ENCODE results near the gene TRIM23.
"Not testable (repeated sequence)": the region's sequence is repeated elsewhere in the genome, so short reads cannot be mapped to it uniquely, and the experiment has no call there.

The TRIM23 gene

GRCh38 chr5:65624025-65624570, at the start of gene TRIM23:
TSS of gene TRIM23 (minus strand) at chr5:65624333. CDS start at chr5:65624274, 59 bp downstream.
- peak; percentile 77 to 85 for DNase-seq (ENCODE audit: low read depth in 2 of 2)

GRCh38 chr5:65672796-65673195, 48.7 kb upstream of the TRIM23 start:
- DNase-seq (ENCODE audit: low read depth in 2 of 2) = no peak

- no peak for DNase-seq (ENCODE audit: low read depth in 2 of 2)
Observed at GRCh38 chr5:65668696-65669095, 44.6 kb upstream of the TRIM23 start.

- no peak for DNase-seq (ENCODE audit: low read depth in 2 of 2)
Observed at GRCh38 chr5:65663804-65664521, 39.8 kb upstream of the TRIM23 start.

GRCh38 chr5:65654713-65655112, 30.6 kb upstream of the TRIM23 start:
- no peak for DNase-seq (ENCODE audit: low read depth in 2 of 2)

GRCh38 chr5:65651144-65651543, 27.0 kb upstream of the TRIM23 start:
- no peak for DNase-seq (ENCODE audit: low read depth in 2 of 2)

- DNase-seq (ENCODE audit: low read depth in 2 of 2) = no peak
Observed at GRCh38 chr5:65647941-65648340, 23.8 kb upstream of the TRIM23 start.

- no peak for DNase-seq (ENCODE audit: low read depth in 2 of 2)
Observed at GRCh38 chr5:65646938-65647337, 22.8 kb upstream of the TRIM23 start.

GRCh38 chr5:65640240-65640639, 16.1 kb upstream of the TRIM23 start:
- no peak for DNase-seq (ENCODE audit: low read depth in 2 of 2)

- DNase-seq (ENCODE audit: low read depth in 2 of 2) = no peak
Observed at GRCh38 chr5:65630981-65631380, 6.8 kb upstream of the TRIM23 start.

- no peak for DNase-seq (ENCODE audit: low read depth in 2 of 2)
Observed at GRCh38 chr5:65625743-65626142, 1.6 kb upstream of the TRIM23 start.

- DNase-seq (ENCODE audit: low read depth in 2 of 2) = peak; percentile 62 to 78
Observed at GRCh38 chr5:65624571-65625555, 730 bp upstream of the TRIM23 start, which contains the start of the genes SHLD3 and TRAPPC13. TSS of gene SHLD3 (plus strand) at chr5:65625027. CDS start at chr5:65629588, 4,561 bp downstream. TSS of gene TRAPPC13 (plus strand) at chr5:65625027. CDS start at chr5:65625061, 34 bp downstream.

GRCh38 chr5:65623482-65623881, 651 bp downstream of the TRIM23 start:
- no peak for DNase-seq (ENCODE audit: low read depth in 2 of 2)

- not testable (repeated sequence) for DNase-seq (ENCODE audit: low read depth in 2 of 2)
Observed at GRCh38 chr5:65621961-65622360, 2.2 kb downstream of the TRIM23 start.

- DNase-seq (ENCODE audit: low read depth in 2 of 2) = no peak
Observed at GRCh38 chr5:65620021-65620420, 4.1 kb downstream of the TRIM23 start.

GRCh38 chr5:65612298-65612907, 11.7 kb downstream of the TRIM23 start:
- DNase-seq (ENCODE audit: low read depth in 2 of 2) = no peak

- no peak for DNase-seq (ENCODE audit: low read depth in 2 of 2)
Observed at GRCh38 chr5:65611524-65611923, 12.6 kb downstream of the TRIM23 start.

GRCh38 chr5:65601761-65602160, 22.4 kb downstream of the TRIM23 start:
- not testable (repeated sequence) for DNase-seq (ENCODE audit: low read depth in 2 of 2)

- no peak for DNase-seq (ENCODE audit: low read depth in 2 of 2)
Observed at GRCh38 chr5:65588694-65589093, 35.4 kb downstream of the TRIM23 start.

- no peak for DNase-seq (ENCODE audit: low read depth in 2 of 2)
Observed at GRCh38 chr5:65577141-65577540, 47.0 kb downstream of the TRIM23 start.

GRCh38 chr5:65570598-65571226, 53.4 kb downstream of the TRIM23 start:
- DNase-seq (ENCODE audit: low read depth in 2 of 2) = no peak

Data from activated CD8-positive, alpha-beta memory T cell treated with anti-CD3 and anti-CD28 coated beads for 4 hours (primary cell).